Glutamatergic neuron (in vitro differentiated cells): Measurements from ENCODE around the gene ZNF618. TPM values are rescaled to one million over a fixed set of nuclear protein-coding genes. Genes with fewer than 3 reads are reported as not detected.

ENCODE experiments used
- DNase-seq: peaks from one replicate; pipeline ENCODE4 v3.0.0; 2022
- H3K27ac Mint-ChIP-seq: one replicate; pipeline ENCODE4 v1.8.0; 2020; ENCODE audit warnings: mild to moderate bottlenecking, mixed read lengths, inconsistent platforms; ENCODE audit not compliant: unreplicated experiment
- H3K27me3 Mint-ChIP-seq: one replicate; pipeline ENCODE4 v1.8.0; 2020; ENCODE audit warnings: mild to moderate bottlenecking, moderate library complexity, mixed read lengths, inconsistent platforms; ENCODE audit not compliant: unreplicated experiment
- H3K36me3 Mint-ChIP-seq: one replicate; pipeline ENCODE4 v1.8.0; 2020; ENCODE audit warnings: mild to moderate bottlenecking, mixed read lengths, inconsistent platforms; ENCODE audit not compliant: unreplicated experiment
- H3K4me1 Mint-ChIP-seq: one replicate; pipeline ENCODE4 v1.8.0; 2020; ENCODE audit warnings: mild to moderate bottlenecking, low read depth, mixed read lengths, inconsistent platforms; ENCODE audit not compliant: unreplicated experiment
- H3K4me3 Mint-ChIP-seq: one replicate; pipeline ENCODE4 v1.8.0; 2020; ENCODE audit warnings: mild to moderate bottlenecking, mixed read lengths, inconsistent platforms; ENCODE audit not compliant: unreplicated experiment
- H3K9me3 Mint-ChIP-seq: one replicate; pipeline ENCODE4 v1.8.0; 2020; ENCODE audit warnings: mild to moderate bottlenecking, moderate library complexity, mixed read lengths, inconsistent platforms; ENCODE audit not compliant: unreplicated experiment
- CTCF ChIP-seq: fragments of 200-600 bp; sonication (generic); IDR thresholded peaks from one replicate; pipeline ENCODE4 v1.5.0; 2021; ENCODE audit not compliant: partially characterized antibody, unreplicated experiment
- total RNA-seq: library from RNA; stranded (reverse); fragmentation: NEBNext Ultra II Directional; extraction: Animal tissue kit (Norgen Biotek cat#: 25700); gene quantifications from one replicate; pipeline ENCODE4 v1.2.1, GENCODE V29; 2021; ENCODE audit not compliant: unreplicated experiment

Gene ZNF618
- total RNA-seq, 1 donor from 2014 or later = 114 TPM

DNA sequence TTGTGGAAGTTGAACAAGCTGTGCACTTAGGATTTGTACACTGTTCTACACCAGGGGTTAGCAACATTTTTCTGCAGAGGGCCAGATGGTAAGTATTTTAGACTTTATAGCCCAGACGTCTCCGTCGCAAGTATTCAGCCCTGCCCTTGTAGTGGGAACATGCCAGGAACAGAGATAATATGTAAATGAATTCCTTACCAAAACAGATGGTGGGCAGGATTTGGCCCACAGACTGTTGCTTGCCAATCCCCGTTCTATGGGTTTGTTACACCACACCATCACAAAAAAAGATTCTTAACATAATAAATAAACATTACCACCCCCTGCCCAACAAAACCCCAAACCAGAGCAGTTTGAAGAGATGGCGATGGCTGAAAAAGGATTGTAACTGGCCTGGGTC lies 127.6 kb downstream of the ZNF618 start:
- peaks cover 17% of the 10 kb centered on the region for H3K27me3 Mint-ChIP-seq
- H3K4me3 Mint-ChIP-seq = peak overlapping the region; percentile 12
- no peak for DNase-seq
- no peak for TF ChIP-seq CTCF
- H3K27ac Mint-ChIP-seq = peak overlapping the region; percentile 60
- peaks cover 29% of the 10 kb centered on the region for H3K4me1 Mint-ChIP-seq
- H3K9me3 Mint-ChIP-seq = peaks cover 13% of the 10 kb centered on the region
- peaks cover 4% of the 10 kb centered on the region for H3K36me3 Mint-ChIP-seq

DNA sequence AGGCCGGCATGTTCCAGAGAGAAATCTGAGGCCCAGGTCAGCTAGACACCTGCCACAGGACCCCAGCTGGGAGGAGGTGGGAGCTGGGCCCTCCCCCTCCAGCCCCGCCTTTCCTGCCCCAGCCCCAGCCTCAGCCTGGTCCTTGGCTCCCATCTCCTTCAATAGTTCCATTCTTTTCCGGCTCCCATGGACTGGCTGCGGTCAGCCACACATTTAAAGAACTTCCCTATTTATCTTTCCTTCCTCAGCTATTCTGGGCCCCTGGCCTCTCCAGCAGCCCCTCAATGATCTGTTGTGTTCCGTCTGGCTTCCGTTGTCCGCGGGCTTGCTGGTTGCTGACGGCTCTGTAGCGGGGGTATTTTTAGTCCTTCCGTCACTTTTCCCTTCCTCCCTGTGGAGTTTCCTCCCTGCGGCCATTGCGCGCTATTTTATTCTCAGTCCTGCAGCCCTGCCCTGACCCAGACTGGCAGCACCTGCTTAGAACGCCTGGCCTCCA lies 128.2 kb downstream of the ZNF618 start:
- peaks cover 4% of the 10 kb centered on the region for H3K36me3 Mint-ChIP-seq
- peaks cover 31% of the 10 kb centered on the region for H3K4me1 Mint-ChIP-seq
- no peak for DNase-seq
- peaks cover 17% of the 10 kb centered on the region for H3K27me3 Mint-ChIP-seq
- peaks cover 15% of the 10 kb centered on the region for H3K9me3 Mint-ChIP-seq
- no peak for TF ChIP-seq CTCF
- H3K27ac Mint-ChIP-seq = peak overlapping the region; percentile 78
- H3K4me3 Mint-ChIP-seq = peak overlapping the region; percentile 70

DNA sequence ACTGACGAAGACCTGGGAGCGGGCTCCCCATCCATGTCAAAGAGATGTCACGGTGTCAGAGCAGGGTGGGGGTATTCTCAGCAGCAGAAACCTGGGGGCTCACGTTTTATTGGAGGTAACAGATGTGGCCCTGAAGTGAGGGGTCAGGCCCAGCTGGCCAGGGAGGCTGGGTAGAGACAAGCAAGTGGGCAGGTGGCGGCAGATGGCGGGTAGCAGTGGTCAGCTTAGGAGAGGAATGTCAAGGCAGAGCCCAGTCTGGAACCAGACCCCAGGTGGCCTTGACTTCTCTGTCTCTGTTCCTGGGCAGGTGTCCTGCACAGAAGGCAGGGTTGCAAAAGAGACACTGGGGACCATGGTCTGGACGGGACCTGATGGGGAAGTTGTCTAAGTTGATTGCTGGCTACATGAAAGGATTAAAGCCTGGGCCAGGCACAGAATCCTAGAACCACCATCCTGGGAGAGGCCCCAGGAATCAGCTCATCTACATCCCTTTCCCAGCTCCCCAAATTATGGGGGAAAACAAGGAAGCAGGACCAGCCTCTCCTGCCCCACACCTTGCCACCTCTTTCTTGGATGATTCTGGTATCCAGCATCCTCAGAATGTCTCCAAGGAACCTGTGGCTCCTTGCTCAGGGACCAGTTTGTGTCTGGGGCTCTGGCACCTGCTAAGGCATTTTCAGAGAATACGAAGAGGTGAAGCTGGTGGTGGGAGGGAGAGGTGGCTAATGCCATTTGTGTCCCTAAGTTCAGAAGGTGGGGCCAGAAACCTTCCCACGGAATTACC lies 129.5 kb downstream of the ZNF618 start:
- Mint-ChIP-seq H3K27ac (peak overlapping the region; percentile 90), H3K4me1 (peaks cover 31% of the 10 kb centered on the region), H3K4me3 (peak overlapping the region; percentile 38), H3K36me3 (peaks cover 4% of the 10 kb centered on the region), H3K27me3 (peaks cover 13% of the 10 kb centered on the region), H3K9me3 (peaks cover 15% of the 10 kb centered on the region)
- TF ChIP-seq CTCF = no peak
- DNase-seq = peak; percentile 57

GRCh38 chr9:114006155-114006550 lies 130.0 kb downstream of the ZNF618 start:
- no peak for TF ChIP-seq CTCF
- Mint-ChIP-seq H3K4me3 (no peak overlapping the region), H3K27me3 (peaks cover 11% of the 10 kb centered on the region), H3K36me3 (peaks cover 4% of the 10 kb centered on the region), H3K9me3 (peaks cover 15% of the 10 kb centered on the region), H3K27ac (no peak overlapping the region), H3K4me1 (peaks cover 34% of the 10 kb centered on the region)
- no peak for DNase-seq
